HL-60/S4 (cell line): ENCODE measurements around the gene SLC44A4.
"Not testable (repeated sequence)": the region's sequence is repeated elsewhere in the genome, so short reads cannot be mapped to it uniquely, and the experiment has no call there.

Experiments
- in situ Hi-C: fragments of 300-500 bp; cut with MboI; formaldehyde crosslinking; loops from 2 replicates; pipeline ENCODE4 v1.14.3; 2022; ENCODE audit warnings: low sequenced_read_pairs

Gene SLC44A4

DNA sequence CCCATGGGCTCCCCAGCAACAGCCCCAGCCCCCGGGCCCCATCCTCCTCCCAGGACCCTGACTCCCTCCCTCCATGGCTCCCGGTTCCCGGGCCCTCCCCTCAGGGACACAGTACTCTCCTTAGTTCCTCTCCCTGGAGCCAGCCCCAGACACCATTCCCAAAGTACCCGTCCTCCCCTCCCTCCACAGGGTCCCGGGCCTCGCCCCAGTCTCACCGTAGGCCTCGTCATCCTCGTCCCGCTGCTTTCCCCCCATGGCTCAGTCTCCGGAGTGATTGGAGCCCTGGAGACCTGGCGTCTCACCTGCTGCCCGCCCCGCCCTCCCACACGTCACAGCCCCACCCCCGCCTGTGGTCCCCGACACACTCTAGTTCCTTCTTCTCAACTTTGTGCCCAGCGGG lies at the start of gene SLC44A4:
SLC44A4 (minus strand) TSS at position 272 of the 400 bp plus-strand sequence; CDS start at position 255, 17 bp downstream.
- in situ Hi-C loops = no loop called here

DNA sequence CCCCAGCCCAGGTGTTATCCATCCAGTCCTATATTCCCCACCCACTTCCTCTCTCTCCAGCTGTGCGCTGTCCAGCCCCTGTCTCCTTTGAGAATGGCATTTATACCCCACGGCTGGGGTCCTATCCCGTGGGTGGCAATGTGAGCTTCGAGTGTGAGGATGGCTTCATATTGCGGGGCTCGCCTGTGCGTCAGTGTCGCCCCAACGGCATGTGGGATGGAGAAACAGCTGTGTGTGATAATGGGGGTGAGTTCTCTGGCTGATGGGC lies 49.8 kb upstream of the SLC44A4 start:
- in situ Hi-C loops = no loop called here

GRCh38 chr6:31927863-31928671 lies 49.3 kb upstream of the SLC44A4 start:
- in situ Hi-C loops = no loop called here

DNA sequence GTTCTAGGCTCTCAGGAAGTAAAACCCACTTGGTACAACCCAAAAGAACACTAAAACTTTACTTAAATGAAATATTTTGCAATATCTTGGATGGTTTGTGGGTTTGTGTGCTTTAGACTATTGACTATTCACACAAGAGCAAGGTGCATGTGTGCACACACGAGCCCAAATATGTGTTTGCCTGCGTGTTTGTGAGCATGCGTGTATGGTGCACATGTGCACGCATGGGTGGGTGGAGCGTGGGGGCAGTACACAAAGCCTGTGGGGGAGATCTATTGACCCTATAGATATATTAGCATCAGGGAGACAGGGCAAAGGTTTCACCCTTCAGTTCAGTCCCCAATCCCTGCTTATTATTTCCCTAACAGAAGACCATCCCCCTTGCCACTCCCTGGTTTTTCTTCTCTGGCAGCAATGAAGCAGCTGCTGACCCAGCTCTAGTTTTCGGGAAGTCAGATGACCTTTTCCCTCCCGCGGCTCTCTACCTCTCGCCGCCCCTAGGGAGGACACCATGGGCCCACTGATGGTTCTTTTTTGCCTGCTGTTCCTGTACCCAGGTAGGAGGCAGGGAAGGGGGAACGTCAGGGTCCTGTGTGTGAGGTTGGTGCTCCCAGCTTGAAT lies 48.6 kb upstream of the SLC44A4 start, which contains the start of gene C2:
C2 (plus strand) TSS at position 476 of the 621 bp plus-strand sequence; CDS start at position 512, 36 bp downstream.
- in situ Hi-C loops = no loop called here

- in situ Hi-C loops = no loop called here
Observed at GRCh38 chr6:31922942-31923341, 44.1 kb upstream of the SLC44A4 start.

- in situ Hi-C loops = no loop called here
Observed at GRCh38 chr6:31920811-31921210, 42.0 kb upstream of the SLC44A4 start.

DNA sequence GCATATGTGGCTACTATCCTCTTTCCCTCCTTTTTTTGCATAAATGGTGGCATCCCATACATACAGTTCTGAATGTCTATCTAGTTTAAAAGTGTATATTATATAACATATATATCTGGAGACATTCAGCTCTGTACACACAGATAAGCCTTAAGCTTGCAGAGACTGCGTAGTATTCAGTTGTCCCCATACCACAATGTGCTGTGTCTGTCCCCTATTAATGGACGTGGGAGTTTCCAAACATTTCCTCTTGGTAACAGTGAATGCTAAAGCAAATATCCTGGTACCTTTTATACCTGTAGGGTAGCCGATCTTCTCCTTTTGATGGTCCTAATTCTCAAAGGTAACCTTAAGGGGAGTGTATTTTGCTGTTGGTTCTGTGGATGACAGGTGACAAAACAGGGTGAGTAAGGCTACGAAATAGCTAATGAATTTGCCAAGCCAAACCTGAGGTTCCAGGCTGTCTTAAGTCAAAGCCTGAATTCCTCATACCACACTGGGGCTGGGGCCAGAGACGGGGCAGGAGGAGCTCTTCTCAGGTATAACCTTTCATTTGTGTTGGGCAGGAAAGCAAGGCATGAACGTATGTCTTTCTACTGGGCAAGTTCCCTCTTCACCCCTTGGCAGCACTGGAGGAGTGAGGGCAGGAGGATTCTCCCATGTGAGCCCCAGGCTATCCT lies 41.0 kb upstream of the SLC44A4 start:
- in situ Hi-C loops = no loop called here

- in situ Hi-C loops = no loop called here
Observed at GRCh38 chr6:31918069-31918720, 39.4 kb upstream of the SLC44A4 start.

DNA sequence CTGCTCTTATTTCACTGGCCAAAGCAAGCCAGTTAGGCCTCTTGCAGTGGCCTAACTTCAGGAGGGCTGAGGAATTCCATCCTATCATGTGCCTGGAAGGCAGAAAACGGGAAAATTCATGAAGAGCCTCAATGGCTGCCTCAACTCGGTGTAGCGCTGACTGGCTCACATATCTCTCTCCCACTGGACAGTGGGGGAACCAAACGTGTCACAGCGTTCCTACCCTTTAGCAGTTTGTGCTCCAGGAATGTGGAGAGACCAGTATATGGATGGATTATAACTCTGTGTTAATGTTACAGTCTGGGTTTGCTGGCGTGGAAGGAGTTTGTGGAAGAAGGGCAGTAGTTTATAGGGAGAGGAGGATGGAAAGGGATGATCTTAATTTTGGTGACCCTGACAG lies 37.0 kb upstream of the SLC44A4 start:
- in situ Hi-C loops = no loop called here

DNA sequence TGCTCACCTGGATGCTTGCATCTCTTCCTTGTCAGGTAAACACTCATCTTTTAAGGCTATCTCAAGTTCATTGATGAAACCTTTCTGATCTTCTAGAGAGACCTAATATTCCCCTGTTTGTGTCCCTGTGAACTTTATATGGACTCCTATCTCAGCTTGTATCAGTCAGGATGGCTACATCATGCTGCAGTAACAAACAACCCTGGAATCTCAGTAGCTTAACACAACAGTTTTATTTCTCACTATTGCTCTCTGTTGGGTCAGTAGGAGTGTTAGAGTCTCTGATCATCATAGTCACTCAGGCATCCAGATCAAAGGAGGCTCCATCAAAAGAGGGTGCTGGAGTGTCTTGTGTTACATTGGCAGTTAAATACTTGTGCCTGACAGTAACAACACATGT lies 36.6 kb upstream of the SLC44A4 start:
- in situ Hi-C loops = no loop called here

GRCh38 chr6:31911826-31912585 lies 33.2 kb upstream of the SLC44A4 start:
- in situ Hi-C loops = no loop called here

- in situ Hi-C loops = not testable (repeated sequence)
Observed at GRCh38 chr6:31909298-31909697, 30.5 kb upstream of the SLC44A4 start.

DNA sequence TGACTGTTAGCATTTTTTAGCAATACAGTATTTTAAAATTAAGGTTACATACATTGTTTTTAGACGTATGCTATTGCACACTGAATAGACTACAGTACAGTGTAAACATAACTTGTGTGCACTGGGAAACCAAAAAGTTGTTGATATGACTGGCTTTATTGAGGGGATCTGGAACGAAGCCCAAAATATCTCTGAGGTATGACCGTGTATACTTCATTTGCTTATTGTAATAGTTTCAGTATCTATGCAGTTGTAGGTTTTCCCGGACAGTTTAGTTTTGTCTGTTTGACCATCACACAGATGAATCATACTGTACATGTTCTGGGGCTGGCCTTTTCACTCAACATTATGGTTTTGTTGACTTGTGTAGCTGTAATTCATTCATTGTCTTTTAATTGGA lies 30.0 kb upstream of the SLC44A4 start:
- in situ Hi-C loops = no loop called here

DNA sequence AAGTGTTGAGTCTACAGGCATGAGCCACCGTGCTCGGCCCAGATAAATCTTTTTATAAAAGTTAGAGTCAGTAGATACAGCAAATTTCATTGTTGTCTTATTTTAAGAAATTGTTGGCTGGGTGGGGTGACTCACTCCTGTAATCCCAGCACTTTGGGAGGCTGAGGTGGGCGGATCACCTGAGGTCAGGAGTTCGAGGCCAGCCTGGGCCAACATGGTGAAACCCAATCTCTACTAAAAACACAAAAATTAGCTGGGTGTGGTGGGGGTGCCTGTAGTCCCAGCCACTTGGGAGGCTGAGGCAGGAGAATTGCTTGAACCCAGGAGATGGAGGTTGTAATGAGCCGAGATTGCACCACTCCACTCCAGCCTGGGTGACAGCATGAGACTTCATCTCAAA lies 29.5 kb upstream of the SLC44A4 start:
- in situ Hi-C loops = not testable (repeated sequence)

- in situ Hi-C loops = no loop called here
Observed at GRCh38 chr6:31907158-31907813, 28.5 kb upstream of the SLC44A4 start.

- in situ Hi-C loops = not testable (repeated sequence)
Observed at GRCh38 chr6:31906727-31907126, 27.9 kb upstream of the SLC44A4 start.

DNA sequence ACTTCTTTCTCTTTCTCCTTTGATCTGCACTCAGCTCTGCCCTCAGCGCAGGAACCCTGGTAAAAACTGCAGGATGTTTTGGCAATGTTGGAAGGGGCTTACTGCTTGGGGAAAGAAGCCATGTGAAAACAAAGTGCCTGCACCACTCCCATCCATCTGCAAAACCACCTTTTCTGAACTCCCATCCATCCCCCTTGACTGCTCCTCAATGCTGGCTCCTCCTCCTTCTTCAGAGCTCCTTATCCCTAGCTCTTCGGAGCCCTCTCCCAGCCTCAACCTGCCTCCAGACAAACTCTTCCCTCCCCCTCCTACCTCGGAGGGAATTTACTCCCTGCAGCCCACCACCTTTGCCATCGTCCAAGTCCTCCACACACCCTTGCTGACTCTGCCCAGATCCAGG lies 27.3 kb upstream of the SLC44A4 start:
- in situ Hi-C loops = no loop called here

DNA sequence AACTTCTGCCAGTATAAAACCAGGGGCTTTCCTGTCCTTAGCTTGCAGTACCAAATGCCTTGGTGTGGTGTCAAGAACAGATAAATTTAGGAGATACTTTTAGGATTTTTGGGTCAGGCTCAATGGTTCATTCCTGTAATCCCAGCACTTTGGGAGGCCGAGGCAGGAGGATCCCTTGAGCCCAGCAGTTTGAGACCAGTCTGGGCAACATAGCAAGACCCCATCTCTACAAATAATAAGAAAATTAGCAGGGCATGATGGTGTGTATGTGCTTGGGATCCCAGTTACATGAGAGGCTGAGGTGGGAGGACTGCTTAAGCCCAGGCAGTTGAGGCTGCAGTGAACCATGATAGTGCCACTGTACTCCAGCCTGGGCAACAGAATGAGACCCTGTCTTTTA lies 26.2 kb upstream of the SLC44A4 start:
- in situ Hi-C loops = no loop called here

DNA sequence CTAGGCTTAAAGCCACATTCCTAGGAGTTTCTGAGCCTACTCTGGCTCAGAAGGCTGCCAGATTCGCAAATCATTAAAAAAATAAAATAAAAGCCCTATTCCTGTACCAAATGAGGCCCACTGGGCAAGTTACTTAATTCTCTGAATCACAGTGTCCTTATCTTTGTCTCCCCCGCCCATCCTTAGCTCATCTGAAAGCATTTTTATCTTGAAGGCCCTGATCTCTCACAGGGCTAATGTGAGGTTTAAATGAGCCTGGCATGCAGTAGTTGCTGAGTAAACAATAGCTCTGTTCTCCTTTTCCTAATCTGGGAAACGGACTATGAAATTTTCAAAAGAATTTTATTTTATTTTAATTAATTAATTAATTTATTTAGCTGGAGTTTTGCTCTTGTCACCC lies 25.2 kb upstream of the SLC44A4 start:
- in situ Hi-C loops = no loop called here

GRCh38 chr6:31901953-31902643 lies 23.3 kb upstream of the SLC44A4 start, which contains the start of gene ZBTB12:
Gene ZBTB12, minus strand, starts transcription at chr6:31902086. Its CDS starts 781 bp downstream, at chr6:31901305.
- in situ Hi-C loops = no loop called here
